K562 (cell line): ENCODE data around the gene UBASH3B. TPM values are rescaled to one million over a fixed set of nuclear protein-coding genes. Genes with fewer than 3 reads are reported as not detected.
A peak's percentile ranks its signal among the peaks of the same experiment; 100 is the strongest.

ENCODE experiments used
- ATAC-seq: fragments of 200-7000 bp; cut with Tn5 transposase; 3 replicates; pipeline ENCODE4 v1.9.1; 2020; ENCODE audit warnings: moderate library complexity
- BruUV-seq: library from RNA; stranded (reverse); fragments of 400-500 nt; replicated peaks from 2 replicates; lab custom pipeline; 2021; lab: Mats Ljungman, UMichigan
- CTCF ChIA-PET: fragments of 300-600 bp; formaldehyde crosslinking; extraction: SDS; loops from one replicate; lab custom pipeline; 2021; ENCODE audit warnings: low intra/inter-chr PET ratio; lab: Yijun Ruan, JAX
- POLR2A ChIA-PET: fragments of 300-600, 350-650 bp; sonication (Branson Sonifier 250); formaldehyde crosslinking; extraction: SDS; loops from one replicate; lab custom pipeline; 2021; ENCODE audit warnings: antibody characterized with exemption, inconsistent platforms; lab: Yijun Ruan, JAX
- DNase-seq, 4 experiments: peaks; one replicate each; pipeline versions ENCODE4 v3.0.0 to v3.0.0-alpha.2; 2011 to 2018; ENCODE audit warnings: low spot score in 3 of 4, mixed read lengths in 3 of 4; ENCODE audit errors: extremely low read depth in 1 of 4
- FAIRE-seq: peaks from 2 replicates; lab custom pipeline; 2011; peaks lifted over from hg19 to GRCh38; lab: Jason Lieb, UNC
- H2AFZ ChIP-seq: 2 replicates; pipeline ENCODE4 v1.6.0; 2011; ENCODE audit warnings: low read depth, low read length, control low read depth, inconsistent platforms
- H3K27ac ChIP-seq: fragments of 200-600 bp; 3 replicates; pipeline ENCODE4 v1.8.0; 2011; ENCODE audit warnings: low read depth, mild to moderate bottlenecking, control low read depth, inconsistent platforms, low read length, moderate library complexity, mixed read lengths; ENCODE audit errors: extremely low read depth
- H3K27me3 ChIP-seq, 2 experiments: fragments of 300-600 bp in 1 of 2; 2 replicates in 1 of 2; 3 replicates in 1 of 2; pipeline versions ENCODE4 v1.6.0 to v1.8.0; 2011; ENCODE audit warnings: inconsistent platforms in 2 of 2, low read length in 2 of 2, mild to moderate bottlenecking in 1 of 2, mixed read lengths in 1 of 2, moderate library complexity in 1 of 2; ENCODE audit not compliant: control insufficient read depth in 2 of 2, insufficient read depth in 2 of 2
- H3K36me3 ChIP-seq: fragments of 300-600 bp; 3 replicates; pipeline ENCODE4 v1.8.0; 2011; ENCODE audit warnings: mild to moderate bottlenecking, low read length, inconsistent platforms; ENCODE audit not compliant: control insufficient read depth, insufficient read depth
- H3K4me1 ChIP-seq, 2 experiments: fragments of 200-600 bp in 1 of 2; replicated peaks in 1 of 2; 2 replicates in 1 of 2; 3 replicates in 1 of 2; pipeline versions ENCODE4 v1.5.1 to v1.8.0; 2011; ENCODE audit warnings: inconsistent platforms in 2 of 2, low read length in 2 of 2, mild to moderate bottlenecking in 1 of 2, mixed read lengths in 1 of 2, moderate library complexity in 1 of 2; ENCODE audit not compliant: control insufficient read depth in 2 of 2, insufficient read depth in 2 of 2
- H3K4me2 ChIP-seq: 2 replicates; pipeline ENCODE4 v1.6.1; 2011; ENCODE audit warnings: low read length, control low read depth, inconsistent platforms, mixed read lengths; ENCODE audit not compliant: insufficient read depth
- H3K4me3 ChIP-seq: fragments of 200-600 bp; sonication (generic), shearing (Covaris generic); 2 replicates; pipeline ENCODE4 v1.5.1; 2016; ENCODE audit warnings: control low read depth, inconsistent platforms
- H3K79me2 ChIP-seq: fragments of 200-600 bp; 3 replicates; pipeline ENCODE4 v1.8.0; 2011; ENCODE audit warnings: low read length, inconsistent platforms; ENCODE audit not compliant: control insufficient read depth, insufficient read depth
- H3K9ac ChIP-seq, 2 experiments: 2 replicates each; pipeline versions ENCODE4 v1.6.0 to v1.6.1; 2011; ENCODE audit warnings: low read depth in 2 of 2, low read length in 2 of 2, control low read depth in 1 of 2, inconsistent platforms in 1 of 2, mild to moderate bottlenecking in 1 of 2, mixed read lengths in 1 of 2; ENCODE audit not compliant: insufficient read depth in 1 of 2
- H3K9me1 ChIP-seq: one replicate; pipeline ENCODE4 v1.6.0; 2011; ENCODE audit warnings: inconsistent platforms, mild to moderate bottlenecking, low read length, moderate library complexity; ENCODE audit not compliant: control insufficient read depth, insufficient read depth
- H3K9me3 ChIP-seq: replicated peaks from 2 replicates; pipeline ENCODE4 v1.5.1; 2011; ENCODE audit warnings: low read depth, low read length, inconsistent platforms; ENCODE audit not compliant: control insufficient read depth, insufficient read depth
- H4K20me1 ChIP-seq: replicated peaks from 2 replicates; pipeline ENCODE4 v1.6.1; 2011; ENCODE audit warnings: low read length, inconsistent platforms, mixed read lengths; ENCODE audit not compliant: control insufficient read depth, insufficient read depth
- ADNP ChIP-seq: fragments of 200-800 bp; sonication (Bioruptor generic); IDR thresholded peaks from 2 replicates; pipeline ENCODE4 v1.6.1; 2016; ENCODE audit warnings: missing genetic modification characterization, missing compliant biosample characterization
- BCL6 ChIP-seq: fragments of 250-450 bp; sonication (Bioruptor Pico); IDR thresholded peaks from 2 replicates; pipeline ENCODE4 v1.4.0; 2020
- CBFA2T2 ChIP-seq: fragments of 450-650 bp; conservative IDR thresholded peaks from 2 replicates; pipeline ENCODE4 v1.6.1; 2017; ENCODE audit warnings: mild to moderate bottlenecking
- E2F1 ChIP-seq: sonication (generic); formaldehyde crosslinking; IDR thresholded peaks from 2 replicates; pipeline ENCODE4 v1.8.1; 2023; ENCODE audit warnings: mild to moderate bottlenecking, missing genetic modification reagents, moderate library complexity
- E4F1 ChIP-seq: fragments of 250-450 bp; sonication (Bioruptor Pico); IDR thresholded peaks from 2 replicates; pipeline ENCODE4 v1.5.0; 2021; ENCODE audit warnings: mild to moderate bottlenecking, borderline replicate concordance
- HSF4 ChIP-seq: fragments of 250-450 bp; sonication (Bioruptor Pico); IDR thresholded peaks from 2 replicates; pipeline ENCODE4 v2.1.2; 2022; ENCODE audit warnings: mild to moderate bottlenecking, moderate library complexity, borderline replicate concordance
- ILK ChIP-seq: fragments of 450-650 bp; IDR thresholded peaks from 2 replicates; pipeline ENCODE4 v1.6.1; 2016; ENCODE audit warnings: missing genetic modification characterization, low read depth, mild to moderate bottlenecking, missing compliant biosample characterization, moderate library complexity, borderline replicate concordance
- MED1 ChIP-seq: sonication (generic); formaldehyde crosslinking; IDR thresholded peaks from 2 replicates; pipeline ENCODE4 v1.8.1; 2023; ENCODE audit warnings: missing genetic modification reagents, borderline replicate concordance
- RNF2 ChIP-seq: sonication (generic); IDR thresholded peaks from 2 replicates; pipeline ENCODE4 v1.6.1; 2016
- SIX5 ChIP-seq, 2 experiments: IDR thresholded peaks; 2 replicates each; pipeline ENCODE4 v1.6.1; 2011; ENCODE audit warnings: low read length in 2 of 2, borderline replicate concordance in 1 of 2, low read depth in 1 of 2, mild to moderate bottlenecking in 1 of 2, moderate library complexity in 1 of 2; ENCODE audit not compliant: insufficient read depth in 1 of 2
- SMAD1 ChIP-seq: fragments of 150-350 bp; IDR thresholded peaks from 2 replicates; pipeline ENCODE4 v1.6.1; 2014; ENCODE audit warnings: low read length, low read depth; ENCODE audit not compliant: partially characterized antibody
- TBL1XR1 ChIP-seq, 2 experiments: IDR thresholded peaks; 2 replicates each; pipeline ENCODE4 v1.6.1; 2012; ENCODE audit warnings: improper control_type of control experiment in 2 of 2, low read length in 2 of 2, mild to moderate bottlenecking in 1 of 2
- TCF3 ChIP-seq: sonication (generic); formaldehyde crosslinking; IDR thresholded peaks from 2 replicates; pipeline ENCODE4 v1.4.0; 2020; ENCODE audit warnings: mild to moderate bottlenecking, missing genetic modification reagents
- ZBTB2 ChIP-seq: fragments of 450-650 bp; IDR thresholded peaks from 2 replicates; pipeline ENCODE4 v1.6.1; 2016; ENCODE audit warnings: antibody characterized with exemption
- ZFX ChIP-seq: sonication (generic); formaldehyde crosslinking; IDR thresholded peaks from 2 replicates; pipeline ENCODE4 v1.8.0; 2022; ENCODE audit warnings: mild to moderate bottlenecking, missing genetic modification reagents, moderate library complexity
- ZNF75A ChIP-seq: fragments of 450-650 bp; formaldehyde crosslinking; IDR thresholded peaks from 2 replicates; pipeline ENCODE4 v1.4.0; 2020; ENCODE audit warnings: mild to moderate bottlenecking
- WGBS: fragments of 100-300 bp; shearing (Covaris generic); methylation state at CpG from one replicate; pipeline ENCODE4 v1.1.6; 2016; ENCODE audit warnings: low coverage, mixed read lengths; ENCODE audit not compliant: insufficient coverage; ENCODE audit errors: missing lambda C conversion rate; 5-methylcytosine and 5-hydroxymethylcytosine counted together
- in situ Hi-C: fragments of 300-500 bp; cut with MboI; formaldehyde crosslinking; loops from 4 replicates; pipeline ENCODE4 v1.15.0; 2018; ENCODE audit warnings: inconsistent platforms, mixed read lengths
- intact Hi-C: fragments of 100-400 bp; cut with micrococcal nuclease; formaldehyde crosslinking; loops from 2 replicates; pipeline ENCODE4 v1.14.2; 2022
- polyA plus RNA-seq, 8 experiments: library from polyadenylated mRNA; depleted of rRNA in 4 of 8; stranded (reverse) in 5 of 8; unstranded in 3 of 8; fragments of >200 nt; fragmentation: Nextera tagmentation in 2 of 8; fragmentation: Illumina TruSeq in 1 of 8; extraction: Ambion mirVana in 2 of 8; extraction: Trizol in 1 of 8; gene quantifications; 2 replicates each; pipeline versions ENCODE4 v1.2.1 to v1.2.3, GENCODE V29; 2011 to 2014; ENCODE audit warnings: inconsistent platforms in 1 of 8, missing spikeins in 1 of 8
- total RNA-seq, 7 experiments: library from RNA; depleted of rRNA in 6 of 7; stranded (reverse); fragments of >200 nt in 6 of 7; fragmentation: Illumina TruSeq in 2 of 7; extraction: Trizol in 2 of 7; gene quantifications; 2 replicates each; pipeline versions ENCODE4 v1.2.1 to v1.2.3, GENCODE V29; 2011 to 2021; ENCODE audit warnings: low replicate concordance in 1 of 7

UBASH3B gene
- total and polyA plus RNA-seq, 9 of the 15 experiments (the other 6 are each of a cell fraction or from before 2014, with no cell fraction given), result 0.01 to 0.31 (median 0.08) TPM; not detected in 2

- TF ChIP-seq BCL6 (CRISPR knock-in tag) (no peak), RNF2 (no peak), E2F1 (no peak), SIX5 (IDR thresholded peaks at IDR 0.05; ENCODE audit: borderline replicate concordance in 1 of 2, insufficient read depth in 1 of 2, low read depth in 1 of 2, low read length in 2 of 2) (no peak), ADNP (tag) (no peak), ZFX (no peak), TCF3 (CRISPR knock-in tag) (no peak), HSF4 (no peak)
These were observed 55.8 kb downstream of the UBASH3B start (continued) for GRCh38 chr11:122711362-122711761.

GRCh38 chr11:122711831-122712381 lies 56.4 kb downstream of the UBASH3B start:
- H3K4me3 ChIP-seq, result no peak overlapping the region
- H2AFZ ChIP-seq, result no peak overlapping the region
- no peaks in the 10 kb centered on the region for H3K9me1 ChIP-seq
- H3K9ac ChIP-seq, result no peak overlapping the region
- POLR2A ChIA-PET, result no interaction called here
- DNase-seq (peak in 1 of 4 experiments; percentile 11), ATAC-seq (peak; percentile 47; the same call in 1 of the 3 replicates), FAIRE-seq (no peak)
- H3K79me2 ChIP-seq, result no peaks in the 10 kb centered on the region
- no peaks in the 10 kb centered on the region for H4K20me1 ChIP-seq
- no peaks in the 10 kb centered on the region for H3K9me3 ChIP-seq
- H3K4me1 ChIP-seq, result no peaks in the 10 kb centered on the region
- H3K27ac ChIP-seq, result no peak overlapping the region
- WGBS, result 0% methylated on average over 4 of the region's 5 CpGs
- no peaks in the 10 kb centered on the region for H3K36me3 ChIP-seq
- intact Hi-C loops (no loop called here), in situ Hi-C loops (no loop called here)
- H3K27me3 ChIP-seq, result peaks cover 2 to 22% of the 10 kb centered on the region in 2 experiments; a peak in 3 of 5 replicates
- H3K4me2 ChIP-seq, result no peak overlapping the region
- CTCF ChIA-PET, result interaction anchor here (0.6 kb wide), 1 partner anchor 142 kb away, joined by 4 read pairs; no protein-coding TSS in a partner anchor
- BruUV-seq, result no TSS peak
- TF ChIP-seq ZBTB2 (no peak), SMAD1 (no peak), ILK (tag) (no peak), ZNF75A (CRISPR knock-in tag) (no peak), TBL1XR1 (IDR thresholded peaks at IDR 0.05; ENCODE audit: low read length in 2 of 2) (no peak), E4F1 (no peak), MED1 (no peak), CBFA2T2 (no peak)
